Omental fat pad (tissue), 4 donors: ENCODE results near the gene KLHL29. TPM values are rescaled to one million over a fixed set of nuclear protein-coding genes. Genes with fewer than 3 reads are reported as not detected.

Experiments
- ATAC-seq: fragments of 150-250 bp; one replicate; pipeline ENCODE4 v1.9.1; 2016; ENCODE audit warnings: mild to moderate bottlenecking, moderate library complexity; ENCODE audit not compliant: low FRiP score
- DNase-seq: peaks from one replicate; pipeline ENCODE4 v3.0.0-alpha.2; 2019; ENCODE audit warnings: low spot score
- CTCF ChIP-seq, 3 donors: fragments of 450-650 bp; IDR thresholded peaks; one replicate each; pipeline ENCODE4 v1.5.1; 2016 to 2017; ENCODE audit warnings: antibody characterized with exemption in 3 of 3, mild to moderate bottlenecking in 3 of 3, moderate library complexity in 2 of 3
- total RNA-seq, 4 donors: library from RNA; depleted of rRNA; stranded (reverse); fragments of >200 nt; gene quantifications; one replicate each; pipeline ENCODE4 v1.1.0, GENCODE V29; 2016

The KLHL29 gene
- total RNA-seq, 4 donors from 2014 or later, result 4.0 to 19.5 (median 12.7) TPM

DNA sequence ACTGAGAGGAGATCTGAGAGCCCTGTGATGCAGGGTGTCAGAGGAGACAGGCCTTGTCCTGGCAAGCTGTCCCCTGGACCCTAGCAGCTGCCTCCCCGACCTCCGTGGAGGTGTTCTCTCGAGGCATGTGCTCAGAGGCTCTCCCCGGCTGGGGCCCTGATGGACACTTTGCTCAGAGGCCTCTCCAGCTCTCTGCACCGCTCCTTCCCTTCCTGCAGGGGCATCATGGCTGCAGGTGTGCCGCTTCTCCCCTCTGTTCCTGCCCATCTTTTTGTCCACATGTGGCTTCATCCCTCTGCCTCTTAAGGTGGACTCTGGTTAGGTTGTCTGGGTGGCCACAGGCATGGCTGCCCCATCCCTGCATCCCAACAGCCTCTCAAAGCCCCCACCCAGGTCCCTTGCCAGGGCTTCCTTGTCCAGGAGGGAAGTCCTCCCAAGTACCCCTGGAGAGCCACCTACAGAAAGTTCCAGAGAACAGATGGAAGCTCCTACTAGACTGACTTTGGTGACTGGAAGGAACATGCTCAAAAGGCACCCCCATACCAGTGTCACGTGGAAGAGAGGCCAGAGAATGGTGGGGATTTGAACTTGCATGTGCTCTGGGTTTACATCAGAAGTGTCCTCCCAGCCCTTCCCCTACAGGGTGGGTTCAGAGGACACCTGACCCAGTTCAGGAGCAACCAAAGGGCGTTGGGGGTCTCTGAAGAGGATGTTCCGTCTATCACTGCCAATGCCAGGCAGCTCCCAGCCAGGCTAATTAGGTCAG lies 120.4 kb downstream of the KLHL29 start:
- no peak for TF ChIP-seq CTCF (IDR thresholded peaks at IDR 0.05)
- ATAC-seq (no peak), DNase-seq (no peak)

GRCh38 chr2:23505984-23506380 lies 121.0 kb downstream of the KLHL29 start:
- DNase-seq, result no peak
- ATAC-seq, result no peak
- TF ChIP-seq CTCF (IDR thresholded peaks at IDR 0.05), result no peak

- DNase-seq (no peak), ATAC-seq (no peak)
- no peak for TF ChIP-seq CTCF (IDR thresholded peaks at IDR 0.05)
These were observed 121.7 kb downstream of the KLHL29 start for GRCh38 chr2:23506531-23507266.

DNA sequence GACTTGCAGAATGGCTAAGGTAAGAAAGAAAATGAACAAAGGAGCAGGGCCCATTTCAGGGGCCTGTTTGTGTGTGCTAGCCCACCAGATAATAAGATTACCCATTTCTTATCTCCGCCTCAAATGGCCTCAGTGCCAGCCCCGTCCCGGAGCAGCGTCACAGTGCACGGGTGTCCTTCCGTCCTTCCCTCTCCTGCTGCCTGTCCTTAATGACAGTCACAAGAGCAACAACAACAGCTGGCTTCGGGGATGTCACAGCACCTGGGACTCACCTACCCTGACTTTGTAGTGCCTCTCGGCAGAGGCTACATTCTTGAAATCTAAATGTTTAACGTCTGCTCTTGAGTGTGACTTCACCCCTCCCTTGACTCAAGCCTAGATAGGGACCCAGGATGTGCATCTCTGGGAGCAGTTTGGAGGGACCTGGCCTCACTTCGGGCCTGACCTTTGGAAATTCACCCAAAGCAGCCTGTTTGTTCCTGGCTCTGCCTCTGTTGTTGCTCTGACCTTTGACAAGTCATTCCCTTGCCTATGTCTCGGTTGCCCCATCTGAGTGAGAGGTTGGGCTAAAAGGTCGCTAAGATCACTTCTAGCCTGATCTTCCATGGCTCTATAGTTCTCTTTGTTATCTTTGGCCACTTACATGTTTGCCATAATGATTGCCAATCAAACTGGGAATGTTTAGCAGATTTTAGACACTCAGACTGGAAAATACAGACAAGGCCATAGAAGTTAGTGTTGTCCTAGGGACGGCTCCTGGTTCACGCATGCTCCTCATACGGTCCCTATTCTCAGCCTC lies 122.5 kb downstream of the KLHL29 start:
- TF ChIP-seq CTCF (IDR thresholded peaks at IDR 0.05), result no peak
- ATAC-seq (no peak), DNase-seq (no peak)

DNA sequence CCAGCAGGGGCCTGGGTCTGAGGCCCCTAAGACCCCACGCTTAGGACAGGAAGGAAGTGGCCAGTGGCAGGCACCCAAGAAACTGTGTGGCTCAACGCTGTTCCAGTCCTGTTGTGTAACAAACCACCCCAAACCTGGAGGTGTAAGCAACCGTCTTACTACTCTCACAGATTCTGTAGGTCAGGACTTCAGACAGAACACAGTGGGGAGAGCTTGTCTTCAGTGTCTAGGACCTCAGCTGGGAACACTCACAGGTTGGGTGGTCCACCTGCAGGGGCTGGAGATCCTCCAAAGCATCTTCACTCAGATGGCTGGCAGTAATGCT lies 123.0 kb downstream of the KLHL29 start:
- DNase-seq (no peak), ATAC-seq (no peak)
- no peak for TF ChIP-seq CTCF (IDR thresholded peaks at IDR 0.05)

DNA sequence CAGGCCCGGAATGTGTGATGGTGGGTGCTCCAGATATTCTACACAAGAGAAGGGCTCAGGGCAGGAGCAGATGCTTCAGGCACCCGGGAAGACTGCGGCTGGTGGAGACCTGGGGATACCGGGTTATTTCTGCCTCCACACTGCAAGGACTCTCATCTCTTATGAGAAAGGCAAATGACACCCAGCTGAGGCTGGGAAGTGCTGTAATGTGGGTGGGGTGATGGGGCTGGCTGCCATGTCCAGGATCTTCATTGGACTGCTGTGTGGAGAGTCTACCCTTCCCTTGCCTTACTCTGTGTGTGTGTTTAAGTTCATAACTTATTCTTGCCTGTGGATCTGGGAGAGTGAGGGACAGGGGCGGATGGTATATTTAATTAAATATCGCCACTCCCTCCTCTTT lies 124.1 kb downstream of the KLHL29 start:
- DNase-seq (no peak), ATAC-seq (no peak)
- no peak for TF ChIP-seq CTCF (IDR thresholded peaks at IDR 0.05)
